ENCODE results near the gene OR2T12.
A peak's percentile ranks its signal among the peaks of the same experiment; 100 is the strongest.
"Not testable (repeated sequence)": the region's sequence is repeated elsewhere in the genome, so short reads cannot be mapped to it uniquely, and the experiment has no call there.

Gene OR2T12

GRCh38 chr1:248303324-248303723 lies at the start of gene OR2T12:
OR2T12 (minus strand) TSS chr1:248303424; CDS start chr1:248295578, 7,846 bp downstream.
- DNase-seq (ENCODE audit: low spot score), result no peak

GRCh38 chr1:248348475-248348874 lies 45.3 kb upstream of the OR2T12 start, which contains the start of gene OR14C36:
OR14C36 (plus strand) TSS chr1:248348775; CDS start chr1:248348775, 0 bp downstream.
- DNase-seq (ENCODE audit: low spot score), result no peak

GRCh38 chr1:248343451-248343850 lies 40.2 kb upstream of the OR2T12 start:
- no peak for DNase-seq (ENCODE audit: low spot score)

- no peak for DNase-seq (ENCODE audit: low spot score)
Observed at GRCh38 chr1:248324468-248324867, 21.2 kb upstream of the OR2T12 start, which contains the start of gene OR2M7. OR2M7 (minus strand) TSS chr1:248324568; CDS start chr1:248324568, 0 bp downstream.

GRCh38 chr1:248316796-248317195 lies 13.6 kb upstream of the OR2T12 start:
- DNase-seq (ENCODE audit: low spot score), result no peak

- not testable (repeated sequence) for DNase-seq (ENCODE audit: low spot score)
Observed at GRCh38 chr1:248306740-248307139, 3.5 kb upstream of the OR2T12 start.

GRCh38 chr1:248306103-248306502 lies 2.9 kb upstream of the OR2T12 start:
- no peak for DNase-seq (ENCODE audit: low spot score)

- DNase-seq (ENCODE audit: low spot score), result not testable (repeated sequence)
Observed at GRCh38 chr1:248305672-248306071, 2.4 kb upstream of the OR2T12 start.

- no peak for DNase-seq (ENCODE audit: low spot score)
Observed at GRCh38 chr1:248288391-248288790, 14.8 kb downstream of the OR2T12 start.

- no peak for DNase-seq (ENCODE audit: low spot score)
Observed at GRCh38 chr1:248277876-248278275, 25.3 kb downstream of the OR2T12 start, which contains the start of gene OR2T33. OR2T33 (minus strand) TSS chr1:248277976; CDS start chr1:248273814, 4,162 bp downstream.

- DNase-seq (ENCODE audit: low spot score), result not testable (repeated sequence)
Observed at GRCh38 chr1:248273225-248273624, 30.0 kb downstream of the OR2T12 start.

GRCh38 chr1:248268178-248268577 lies 35.0 kb downstream of the OR2T12 start:
- no peak for DNase-seq (ENCODE audit: low spot score)

GRCh38 chr1:248259309-248259708 lies 43.9 kb downstream of the OR2T12 start:
- DNase-seq (ENCODE audit: low spot score), result not testable (repeated sequence)

- DNase-seq (ENCODE audit: low spot score), result peak; percentile 28
Observed at GRCh38 chr1:248243204-248243603, 60.0 kb downstream of the OR2T12 start.

Measured in AG08396 (cell line).